CD4-positive, CD25-positive, alpha-beta regulatory T cell (primary cell): ENCODE results near the gene DPM1. TPM values are rescaled to one million over a fixed set of nuclear protein-coding genes. Genes with fewer than 3 reads are reported as not detected.

Source experiments
- ATAC-seq, 2 donors: fragments of 150-1000 bp; cut with Tn5 transposase; one replicate each; pipeline ENCODE4 v1.10.0; 2021; ENCODE audit warnings: low read depth in 2 of 2, moderate number of reproducible peaks in 2 of 2, moderate library complexity in 1 of 2
- DNase-seq, 3 donors: peaks; one replicate each; pipeline versions ENCODE4 v3.0.0 to v3.0.0-alpha.2; 2012 to 2022; ENCODE audit warnings: mixed read lengths in 1 of 3
- H3K27ac ChIP-seq: one replicate; pipeline ENCODE4 v1.7.0; 2013; ENCODE audit warnings: mild to moderate bottlenecking, low read length; ENCODE audit not compliant: insufficient read depth, poor library complexity, severe bottlenecking
- H3K27me3 ChIP-seq: one replicate; pipeline ENCODE4 v1.7.0; 2013; ENCODE audit warnings: low read length; ENCODE audit not compliant: control insufficient read depth, insufficient read depth
- H3K36me3 ChIP-seq: one replicate; pipeline ENCODE4 v1.7.0; 2013; ENCODE audit warnings: mild to moderate bottlenecking, low read length, moderate library complexity; ENCODE audit not compliant: control insufficient read depth, insufficient read depth
- H3K4me1 ChIP-seq: 2 replicates; pipeline ENCODE4 v1.7.0; 2013; ENCODE audit warnings: mild to moderate bottlenecking, low read length; ENCODE audit not compliant: insufficient read depth, control insufficient read depth, poor library complexity, severe bottlenecking
- H3K4me3 ChIP-seq: one replicate; pipeline ENCODE4 v1.7.0; 2013; ENCODE audit warnings: low read depth, mild to moderate bottlenecking, low read length, moderate library complexity
- H3K9me3 ChIP-seq, 2 experiments: 1 replicate in 1 of 2; 2 replicates in 1 of 2; pipeline ENCODE4 v1.7.0; 2013; ENCODE audit warnings: low read length in 2 of 2, mild to moderate bottlenecking in 1 of 2, moderate library complexity in 1 of 2; ENCODE audit not compliant: control insufficient read depth in 2 of 2
- H3K27ac Mint-ChIP-seq, 3 donors: one replicate each; pipeline ENCODE4 v1.8.0; 2020 to 2022; ENCODE audit warnings: mild to moderate bottlenecking in 3 of 3, mixed read lengths in 3 of 3, moderate library complexity in 2 of 3
- H3K27me3 Mint-ChIP-seq: one replicate; pipeline ENCODE4 v1.8.0; 2022; ENCODE audit warnings: mild to moderate bottlenecking, mixed read lengths
- H3K36me3 Mint-ChIP-seq: one replicate; pipeline ENCODE4 v1.8.0; 2020; ENCODE audit warnings: mixed read lengths
- H3K4me1 Mint-ChIP-seq, 4 donors: one replicate each; pipeline ENCODE4 v1.8.0; 2020 to 2022; ENCODE audit warnings: mixed read lengths in 4 of 4, mild to moderate bottlenecking in 1 of 4
- H3K4me3 Mint-ChIP-seq, 4 donors: one replicate each; pipeline ENCODE4 v1.8.0; 2020 to 2022; ENCODE audit warnings: mild to moderate bottlenecking in 4 of 4, mixed read lengths in 4 of 4, moderate library complexity in 3 of 4
- H3K9me3 Mint-ChIP-seq, 7 donors: one replicate each; pipeline ENCODE4 v1.8.0; 2020 to 2022; ENCODE audit warnings: mixed read lengths in 7 of 7, mild to moderate bottlenecking in 3 of 7, moderate library complexity in 2 of 7
- polyA plus RNA-seq, 4 donors: library from polyadenylated mRNA; unstranded; fragments of 300-500 nt; fragmentation: Illumina TruSeq; gene quantifications; one replicate each; pipeline ENCODE4 v1.2.3, GENCODE V29; 2021
- total RNA-seq: library from RNA; stranded (reverse); gene quantifications from one replicate; pipeline ENCODE4 v1.2.3, GENCODE V29; 2022

The DPM1 gene
- total and polyA plus RNA-seq, 5 donors from 2014 or later: 34.3 to 82.0 (median 74.5) TPM

DNA sequence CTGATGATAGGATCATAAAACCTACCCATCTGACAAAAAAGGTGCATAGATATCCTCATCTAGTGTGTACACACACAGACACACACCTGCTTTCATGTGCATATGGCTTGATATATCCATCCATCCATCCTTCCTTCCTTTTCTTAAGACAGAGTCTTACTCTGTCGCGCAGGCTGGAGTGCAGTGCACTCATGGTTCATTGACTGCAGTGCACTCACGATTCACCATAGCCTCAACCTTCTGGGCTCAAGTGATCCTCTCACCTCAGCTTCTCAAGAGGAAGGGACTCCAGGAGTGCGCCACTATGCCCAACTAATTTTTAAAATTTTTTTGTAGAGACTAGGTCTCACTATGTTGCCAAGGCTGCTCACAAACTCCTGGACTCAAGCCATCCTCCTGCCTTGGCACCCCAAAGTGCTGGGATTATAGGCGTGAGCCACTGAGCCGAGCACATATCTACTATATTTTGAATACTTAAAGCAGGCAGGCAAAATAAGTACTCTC is 54.2 kb downstream of the DPM1 start:
- H3K4me1 ChIP-seq: peaks cover 8% of the 10 kb centered on the region
- H3K9me3 ChIP-seq: no peaks in the 10 kb centered on the region
- no peak overlapping the region for H3K27ac ChIP-seq
- peaks cover 33% of the 10 kb centered on the region for H3K36me3 ChIP-seq
- no peak for ATAC-seq
- no peaks in the 10 kb centered on the region for H3K27me3 ChIP-seq
- no peak overlapping the region for H3K4me3 ChIP-seq
- no peaks in the 10 kb centered on the region for H3K9me3 Mint-ChIP-seq
- peaks cover 10% of the 10 kb centered on the region for H3K36me3 Mint-ChIP-seq
- no peak for DNase-seq
- H3K4me1 Mint-ChIP-seq: peaks cover 19 to 65% (median 40%) of the 10 kb centered on the region in 4 donors
- no peaks in the 10 kb centered on the region for H3K27me3 Mint-ChIP-seq
- H3K4me3 Mint-ChIP-seq: no peak overlapping the region
- peak overlapping the region in 2 of 3 donors; percentile 23 to 68 for H3K27ac Mint-ChIP-seq

DNA sequence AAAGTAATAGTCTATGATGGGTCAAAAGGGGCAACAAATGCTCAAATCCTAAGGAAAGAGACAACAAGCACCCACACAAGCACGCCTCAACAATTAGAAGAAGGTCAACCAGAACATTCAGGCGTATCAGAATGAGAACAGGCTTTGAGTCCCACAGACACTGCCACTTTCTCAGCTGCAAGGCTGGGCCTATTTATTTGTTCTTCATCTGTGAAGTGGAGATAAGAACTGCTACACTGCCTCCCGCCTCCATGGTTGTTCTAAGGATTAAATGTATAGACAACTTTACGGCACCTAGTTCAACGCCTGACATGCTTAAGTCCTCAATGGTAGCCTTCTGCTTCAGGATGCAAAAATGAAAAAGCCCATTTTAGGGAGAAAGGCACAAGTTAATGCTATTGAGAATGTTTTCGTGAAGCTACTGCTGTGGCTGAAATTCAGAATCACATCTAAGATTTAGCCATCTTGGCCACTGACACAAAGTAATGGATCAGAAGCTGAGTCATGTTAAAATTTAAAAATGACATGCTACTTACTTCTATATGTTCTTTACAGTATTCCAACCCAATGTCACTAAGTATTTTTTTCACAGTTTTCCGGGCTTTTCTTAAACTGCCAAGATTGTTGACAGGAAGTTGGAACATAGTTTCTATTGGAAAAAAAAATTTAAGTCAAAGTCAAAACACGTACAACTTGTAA is 54.8 kb downstream of the DPM1 start:
- H3K36me3 ChIP-seq: peaks cover 35% of the 10 kb centered on the region
- H3K36me3 Mint-ChIP-seq: peaks cover 10% of the 10 kb centered on the region

GRCh38 chr20:50901301-50901700 is 57.0 kb downstream of the DPM1 start:
- Mint-ChIP-seq H3K27ac (peak overlapping the region in 1 of 3 donors; percentile 55), H3K27me3 (no peaks in the 10 kb centered on the region)
- H3K36me3 ChIP-seq: peaks cover 47% of the 10 kb centered on the region

More for the DNA sequence above, 54.8 kb downstream of the DPM1 start:
- Histone ChIP-seq H3K4me1 (peaks cover 8% of the 10 kb centered on the region), H3K27me3 (no peaks in the 10 kb centered on the region), H3K27ac (no peak overlapping the region), H3K9me3 (no peaks in the 10 kb centered on the region), H3K4me3 (no peak overlapping the region)
- Mint-ChIP-seq H3K4me1 (peaks cover 19 to 61% (median 36%) of the 10 kb centered on the region in 4 donors), H3K4me3 (no peak overlapping the region), H3K9me3 (no peaks in the 10 kb centered on the region), H3K27me3 (no peaks in the 10 kb centered on the region), H3K27ac (peak overlapping the region in 2 of 3 donors; percentile 23 to 68)
- DNase-seq (no peak), ATAC-seq (no peak)

DNA sequence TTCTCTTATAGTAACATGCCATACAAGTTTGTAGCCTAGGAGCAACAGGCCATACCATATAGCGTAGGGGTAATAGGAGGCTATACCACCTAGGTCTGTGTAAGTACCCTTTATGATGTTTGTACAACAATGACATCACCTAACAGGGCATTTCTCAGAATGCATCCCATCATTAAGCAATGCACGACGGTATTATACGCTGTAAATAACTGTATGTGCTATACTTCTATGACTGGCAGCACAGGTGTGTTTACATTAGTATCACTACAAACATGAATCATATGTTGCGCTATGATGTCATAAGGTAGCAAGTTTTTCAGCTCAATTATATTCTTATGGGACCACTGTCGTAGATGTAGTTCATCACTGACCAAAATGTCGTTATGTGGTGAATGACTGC is 58.1 kb downstream of the DPM1 start:
- Histone ChIP-seq H3K4me1 (peaks cover 5% of the 10 kb centered on the region), H3K27ac (no peak overlapping the region), H3K9me3 (no peaks in the 10 kb centered on the region), H3K36me3 (peaks cover 48% of the 10 kb centered on the region), H3K4me3 (no peak overlapping the region), H3K27me3 (no peaks in the 10 kb centered on the region)
- Mint-ChIP-seq H3K4me3 (no peak overlapping the region), H3K9me3 (no peaks in the 10 kb centered on the region), H3K4me1 (peaks cover 19 to 38% (median 32%) of the 10 kb centered on the region in 4 donors), H3K27ac (peak overlapping the region in 1 of 3 donors; percentile 55), H3K27me3 (no peaks in the 10 kb centered on the region), H3K36me3 (peaks cover 16% of the 10 kb centered on the region)
- no peak for DNase-seq
- no peak for ATAC-seq

More at GRCh38 chr20:50901301-50901700, 57.0 kb downstream of the DPM1 start:
- Mint-ChIP-seq H3K9me3 (no peaks in the 10 kb centered on the region), H3K36me3 (peaks cover 16% of the 10 kb centered on the region), H3K4me1 (peaks cover 24 to 48% (median 33%) of the 10 kb centered on the region in 4 donors), H3K4me3 (peak overlapping the region in 1 of 4 donors; percentile 33)
- H3K4me1 ChIP-seq: peaks cover 6% of the 10 kb centered on the region
- ATAC-seq: no peak
- H3K4me3 ChIP-seq: no peak overlapping the region
- no peak overlapping the region for H3K27ac ChIP-seq
- H3K27me3 ChIP-seq: no peaks in the 10 kb centered on the region
- H3K9me3 ChIP-seq: no peaks in the 10 kb centered on the region
- DNase-seq: no peak

DNA sequence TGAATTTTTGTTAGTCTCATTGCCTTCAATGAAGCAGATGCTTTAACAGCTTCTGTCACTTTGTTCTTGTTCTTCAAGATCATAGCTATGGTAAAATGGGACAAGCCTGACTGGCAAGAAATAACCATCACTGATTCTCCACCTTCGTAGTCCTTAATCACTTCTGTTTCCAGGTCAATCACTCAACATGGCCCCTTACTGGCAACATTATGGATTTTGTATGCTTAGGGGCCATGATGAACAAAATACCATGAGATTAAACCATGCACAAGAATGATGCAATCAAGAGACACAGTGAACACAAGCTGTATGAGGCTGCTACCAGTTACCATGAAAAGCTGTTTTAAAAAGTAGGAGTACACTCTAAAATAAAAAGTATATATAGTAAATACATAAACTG is 59.9 kb downstream of the DPM1 start:
- DNase-seq (no peak), ATAC-seq (no peak)
- H3K27ac Mint-ChIP-seq: peak overlapping the region in 1 of 3 donors; percentile 15
- H3K27me3 ChIP-seq: no peaks in the 10 kb centered on the region
- H3K36me3 Mint-ChIP-seq: peaks cover 28% of the 10 kb centered on the region
- H3K36me3 ChIP-seq: peaks cover 66% of the 10 kb centered on the region
- H3K9me3 ChIP-seq: no peaks in the 10 kb centered on the region
- no peak overlapping the region for H3K27ac ChIP-seq
- H3K4me1 Mint-ChIP-seq: peaks cover 12 to 23% (median 21%) of the 10 kb centered on the region in 4 donors
- no peaks in the 10 kb centered on the region for H3K27me3 Mint-ChIP-seq
- no peaks in the 10 kb centered on the region for H3K4me1 ChIP-seq
- no peak overlapping the region for H3K4me3 Mint-ChIP-seq
- H3K4me3 ChIP-seq: no peak overlapping the region
- no peaks in the 10 kb centered on the region for H3K9me3 Mint-ChIP-seq

GRCh38 chr20:50895111-50895830 is 63.1 kb downstream of the DPM1 start:
- peaks cover 4 to 13% (median 5%) of the 10 kb centered on the region in 4 donors for H3K4me1 Mint-ChIP-seq
- H3K27ac Mint-ChIP-seq: no peak overlapping the region
- Histone ChIP-seq H3K27ac (no peak overlapping the region), H3K4me1 (no peaks in the 10 kb centered on the region), H3K27me3 (no peaks in the 10 kb centered on the region), H3K4me3 (no peak overlapping the region), H3K9me3 (no peaks in the 10 kb centered on the region), H3K36me3 (peaks cover 67% of the 10 kb centered on the region)
- no peaks in the 10 kb centered on the region for H3K27me3 Mint-ChIP-seq
- no peak overlapping the region for H3K4me3 Mint-ChIP-seq
- ATAC-seq (no peak), DNase-seq (no peak)
- no peaks in the 10 kb centered on the region for H3K9me3 Mint-ChIP-seq
- peaks cover 48% of the 10 kb centered on the region for H3K36me3 Mint-ChIP-seq

- DNase-seq (no peak), ATAC-seq (no peak)
- H3K36me3 ChIP-seq: peaks cover 69% of the 10 kb centered on the region
- H3K27me3 Mint-ChIP-seq: no peaks in the 10 kb centered on the region
- no peaks in the 10 kb centered on the region for H3K9me3 Mint-ChIP-seq
- H3K4me1 Mint-ChIP-seq: peaks cover 5 to 13% (median 8%) of the 10 kb centered on the region in 4 donors
- peaks cover 57% of the 10 kb centered on the region for H3K36me3 Mint-ChIP-seq
- H3K27me3 ChIP-seq: no peaks in the 10 kb centered on the region
- no peaks in the 10 kb centered on the region for H3K4me1 ChIP-seq
- no peak overlapping the region for H3K4me3 ChIP-seq
- no peak overlapping the region for H3K27ac ChIP-seq
- H3K27ac Mint-ChIP-seq: no peak overlapping the region
- H3K9me3 ChIP-seq: no peaks in the 10 kb centered on the region
- H3K4me3 Mint-ChIP-seq: no peak overlapping the region
Measured at GRCh38 chr20:50893620-50894019, 64.7 kb downstream of the DPM1 start.
